AG04450 (cell line): ENCODE results near the gene IBTK. TPM values are rescaled to one million over a fixed set of nuclear protein-coding genes. Genes with fewer than 3 reads are reported as not detected.

ENCODE experiments used
- CTCF ChIA-PET: fragments of 300-600, 350-600 bp; formaldehyde crosslinking; extraction: SDS; loops from one replicate; lab custom pipeline; 2022; ENCODE audit warnings: antibody characterized with exemption, inconsistent platforms; lab: Charles Lee
- POLR2A ChIA-PET: fragments of 350-600 bp; formaldehyde crosslinking; extraction: SDS; loops from one replicate; lab custom pipeline; 2021; ENCODE audit warnings: antibody characterized with exemption, inconsistent platforms; lab: Yijun Ruan, JAX
- DNase-seq: peaks from one replicate; pipeline ENCODE4 v3.0.0-alpha.2; 2011; ENCODE audit warnings: low read depth, low spot score
- H3K27ac ChIP-seq: one replicate; pipeline ENCODE4 v1.5.1; 2012; ENCODE audit warnings: low read depth, low read length, control low read depth
- H3K27me3 ChIP-seq: one replicate; pipeline ENCODE4 v1.6.0; 2012; ENCODE audit warnings: low read length; ENCODE audit not compliant: control insufficient read depth, insufficient read depth
- H3K4me3 ChIP-seq: 2 replicates; pipeline ENCODE4 v1.5.1; 2011; ENCODE audit warnings: mild to moderate bottlenecking, low read depth, low read length, control low read depth
- H3K9me3 ChIP-seq: 2 replicates; pipeline ENCODE4 v1.5.1; 2012; ENCODE audit warnings: low read length; ENCODE audit not compliant: control insufficient read depth, insufficient read depth
- CTCF ChIP-seq: IDR thresholded peaks from 2 replicates; pipeline ENCODE4 v1.5.1; 2011; ENCODE audit warnings: low read depth, low read length, control low read depth, inconsistent platforms
- polyA plus RNA-seq: library from polyadenylated mRNA; depleted of rRNA; stranded (reverse); fragments of >200 nt; gene quantifications from 2 replicates; pipeline ENCODE4 v1.2.3, GENCODE V29; 2011

Gene IBTK
- polyA plus RNA-seq, 1 experiment = 39.8 TPM

- CTCF ChIA-PET = no interaction called here
- no peak for DNase-seq
- H3K4me3 ChIP-seq = no peak overlapping the region
- H3K27me3 ChIP-seq = no peaks in the 10 kb centered on the region
- no peak overlapping the region for H3K27ac ChIP-seq
- no peak for TF ChIP-seq CTCF
- no peaks in the 10 kb centered on the region for H3K9me3 ChIP-seq
- POLR2A ChIA-PET = no interaction called here
These were observed 68.1 kb downstream of the IBTK start for GRCh38 chr6:82179415-82179814.

- Histone ChIP-seq H3K9me3 (no peaks in the 10 kb centered on the region), H3K27me3 (no peaks in the 10 kb centered on the region), H3K27ac (no peak overlapping the region), H3K4me3 (no peak overlapping the region)
- DNase-seq = no peak
- ChIA-PET POLR2A (no interaction called here), CTCF (interaction anchor here (1.4 to 2.5 kb wide), 3 partner anchors 34 to 937 kb away, joined by 3 to 6 read pairs (median 5); no protein-coding TSS in a partner anchor)
- TF ChIP-seq CTCF = no peak
These were observed 68.8 kb downstream of the IBTK start for GRCh38 chr6:82178759-82179112.

- no peaks in the 10 kb centered on the region for H3K9me3 ChIP-seq
- peak; percentile 66 for TF ChIP-seq CTCF
- POLR2A ChIA-PET = no interaction called here
- CTCF ChIA-PET = interaction anchor here (0.7 to 2.5 kb wide), 8 partner anchors 9 to 936 kb away, joined by 3 to 7 read pairs (median 5); no protein-coding TSS in a partner anchor
- H3K4me3 ChIP-seq = no peak overlapping the region
- H3K27ac ChIP-seq = no peak overlapping the region
- DNase-seq = no peak
- H3K27me3 ChIP-seq = no peaks in the 10 kb centered on the region
These were observed 69.3 kb downstream of the IBTK start for GRCh38 chr6:82178077-82178758.

- DNase-seq = no peak
- no peaks in the 10 kb centered on the region for H3K27me3 ChIP-seq
- H3K27ac ChIP-seq = no peak overlapping the region
- TF ChIP-seq CTCF = no peak
- ChIA-PET POLR2A (no interaction called here), CTCF (interaction anchor here (0.6 to 2.5 kb wide), 3 partner anchors 11 to 1962 kb away, joined by 3 to 7 read pairs (median 6); no protein-coding TSS in a partner anchor)
- no peak overlapping the region for H3K4me3 ChIP-seq
- no peaks in the 10 kb centered on the region for H3K9me3 ChIP-seq
These were observed 70.9 kb downstream of the IBTK start for GRCh38 chr6:82176616-82177015.

GRCh38 chr6:82172594-82172993 is 75.0 kb downstream of the IBTK start:
- POLR2A ChIA-PET = no interaction called here
- no peaks in the 10 kb centered on the region for H3K9me3 ChIP-seq
- no peak for TF ChIP-seq CTCF
- no peaks in the 10 kb centered on the region for H3K27me3 ChIP-seq
- no peak for DNase-seq
- CTCF ChIA-PET = no interaction called here
- H3K4me3 ChIP-seq = no peak overlapping the region
- H3K27ac ChIP-seq = no peak overlapping the region
